Tibial nerve (tissue), 4 donors: Measurements from ENCODE around the gene DNM1.

ENCODE experiments used
- EP300 ChIP-seq, 2 donors: sonication (generic); formaldehyde crosslinking; IDR thresholded peaks; one replicate each; pipeline ENCODE4 v1.6.1; 2017; ENCODE audit warnings: antibody characterized with exemption in 2 of 2, mild to moderate bottlenecking in 1 of 2
- TF ChIP-seq, protein P1 (sequence below), 5 experiments: fragments of 200-600 bp in 3 of 5; fragments of 450-650 bp in 2 of 5; sonication (generic) in 3 of 5; IDR thresholded peaks; one replicate each; pipeline ENCODE4 v1.5.1; 2016 to 2019; ENCODE audit warnings: antibody characterized with exemption in 5 of 5, mild to moderate bottlenecking in 3 of 5, moderate library complexity in 2 of 5

DNA sequence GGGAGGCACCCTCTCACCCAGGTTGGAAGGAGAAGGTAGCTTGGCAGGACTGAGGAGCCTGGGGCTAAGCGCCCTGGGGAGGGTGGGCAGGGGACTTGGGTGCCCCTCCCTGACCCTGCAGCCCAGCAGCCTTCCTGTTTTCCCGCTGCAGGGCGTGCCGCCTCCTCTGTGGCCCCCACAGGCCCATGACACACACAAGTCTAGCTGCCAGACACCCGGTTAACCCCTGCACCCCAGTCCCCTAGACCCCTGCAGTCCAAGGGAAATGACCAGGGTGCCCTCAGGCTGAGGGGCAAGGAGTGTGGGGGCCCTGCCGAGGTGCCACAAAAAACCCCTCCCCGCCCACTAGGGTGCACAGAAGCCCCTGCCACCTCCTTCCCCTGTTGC lies 39.6 kb downstream of the DNM1 start:
- TF ChIP-seq, protein P1, sequence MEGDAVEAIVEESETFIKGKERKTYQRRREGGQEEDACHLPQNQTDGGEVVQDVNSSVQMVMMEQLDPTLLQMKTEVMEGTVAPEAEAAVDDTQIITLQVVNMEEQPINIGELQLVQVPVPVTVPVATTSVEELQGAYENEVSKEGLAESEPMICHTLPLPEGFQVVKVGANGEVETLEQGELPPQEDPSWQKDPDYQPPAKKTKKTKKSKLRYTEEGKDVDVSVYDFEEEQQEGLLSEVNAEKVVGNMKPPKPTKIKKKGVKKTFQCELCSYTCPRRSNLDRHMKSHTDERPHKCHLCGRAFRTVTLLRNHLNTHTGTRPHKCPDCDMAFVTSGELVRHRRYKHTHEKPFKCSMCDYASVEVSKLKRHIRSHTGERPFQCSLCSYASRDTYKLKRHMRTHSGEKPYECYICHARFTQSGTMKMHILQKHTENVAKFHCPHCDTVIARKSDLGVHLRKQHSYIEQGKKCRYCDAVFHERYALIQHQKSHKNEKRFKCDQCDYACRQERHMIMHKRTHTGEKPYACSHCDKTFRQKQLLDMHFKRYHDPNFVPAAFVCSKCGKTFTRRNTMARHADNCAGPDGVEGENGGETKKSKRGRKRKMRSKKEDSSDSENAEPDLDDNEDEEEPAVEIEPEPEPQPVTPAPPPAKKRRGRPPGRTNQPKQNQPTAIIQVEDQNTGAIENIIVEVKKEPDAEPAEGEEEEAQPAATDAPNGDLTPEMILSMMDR (IDR thresholded peaks at IDR 0.05), result no peak
- TF ChIP-seq EP300 (IDR thresholded peaks at IDR 0.05), result peak in 1 of 2 donors; percentile 4
